Testis (tissue), 5 donors: Measurements from ENCODE around the gene USH1G. TPM values are rescaled to one million over a fixed set of nuclear protein-coding genes. Genes with fewer than 3 reads are reported as not detected.

ENCODE experiments used
- DNase-seq: peaks from one replicate; pipeline ENCODE4 v3.0.0-alpha.2; 2019
- H3K27ac ChIP-seq, 2 donors: fragments of 200-600 bp; sonication (generic); one replicate each; pipeline ENCODE4 v1.5.1; 2019
- H3K27me3 ChIP-seq: fragments of 200-600 bp; sonication (generic); one replicate; pipeline ENCODE4 v1.5.1; 2019
- H3K36me3 ChIP-seq: fragments of 200-600 bp; sonication (generic); one replicate; pipeline ENCODE4 v1.5.1; 2017; ENCODE audit warnings: low read depth; ENCODE audit errors: missing control alignments
- H3K4me1 ChIP-seq: fragments of 200-600 bp; sonication (generic); one replicate; pipeline ENCODE4 v1.5.1; 2019
- H3K4me3 ChIP-seq, 2 donors: fragments of 200-600 bp; sonication (generic); one replicate each; pipeline ENCODE4 v1.5.1; 2017 to 2019
- H3K9me3 ChIP-seq: fragments of 200-600 bp; sonication (generic); one replicate; pipeline ENCODE4 v1.5.1; 2017
- CTCF ChIP-seq, 3 experiments: fragments of 450-650 bp in 2 of 3; fragments of 200-600 bp in 1 of 3; sonication (generic) in 1 of 3; IDR thresholded peaks; one replicate each; pipeline ENCODE4 v1.5.1; 2016 to 2019; ENCODE audit warnings: antibody characterized with exemption in 3 of 3, mild to moderate bottlenecking in 2 of 3, moderate library complexity in 1 of 3
- POLR2A ChIP-seq: fragments of 450-650 bp; IDR thresholded peaks from one replicate; pipeline ENCODE4 v1.6.1; 2017; ENCODE audit warnings: antibody characterized with exemption, mild to moderate bottlenecking, moderate library complexity
- whole genome bisulfite sequencing, 2 donors: methylation state at CpG; one replicate each; pipeline ENCODE4 v1.1.5; 2018; 5-methylcytosine and 5-hydroxymethylcytosine counted together
- intact Hi-C: fragments of 100-400 bp; cut with DNase I; formaldehyde crosslinking; loops from one replicate; pipeline ENCODE4 v1.15.1; 2023; ENCODE audit warnings: low total_unique reads
- long read RNA-seq, 2 donors: transcript quantifications; one replicate each; lab custom pipeline, GENCODE V29; 2026
- polyA plus RNA-seq: library from polyadenylated mRNA; stranded (reverse); fragments of 350-450 nt; fragmentation: Illumina TruSeq; extraction: RNeasy Lipid Tissue Mini Kit (QIAGEN cat#74804); gene quantifications from one replicate; pipeline ENCODE4 v1.2.3, GENCODE V29; 2014; ENCODE audit warnings: low read depth, low replicate concordance; ENCODE audit not compliant: insufficient read depth
- total RNA-seq, 2 donors: library from RNA; depleted of rRNA; stranded (reverse); fragments of >200 nt; gene quantifications; one replicate each; pipeline ENCODE4 v1.2.3, GENCODE V29; 2016

Gene USH1G
- total RNA-seq (1 to 10 TPM; 2.0 to 2.1 TPM), polyA plus RNA-seq (1.1 TPM)
- long read RNA-seq, donor 1, partial matches to known transcripts: 0 of 3 reads
- long read RNA-seq, donor 1, other reads (novel, unspliced or antisense): 0 of 3 reads
- long read RNA-seq, donor 2, partial matches to known transcripts: 0 of 1 reads
- long read RNA-seq, donor 2, other reads (novel, unspliced or antisense): 0 of 1 reads

- H3K27ac ChIP-seq: no peak within 1 kb of the TSS
- DNase-seq: peak; percentile 63
- H3K27me3 ChIP-seq: no peaks in the 10 kb centered on the region
- TF ChIP-seq POLR2A (no peak), CTCF (IDR thresholded peaks at IDR 0.05) (no peak)
- intact Hi-C loops: no loop called here
- H3K9me3 ChIP-seq: no peaks in the 10 kb centered on the region
- no peaks in the 10 kb centered on the region for H3K36me3 ChIP-seq
- peaks cover 20% of the 10 kb centered on the region for H3K4me1 ChIP-seq
- peak within 1 kb of the TSS; percentile 22 to 45 for H3K4me3 ChIP-seq
- 6 to 10% methylated on average over 22 to 57 of the region's 57 CpGs for WGBS, 2 donors
Observed at GRCh38 chr17:74922694-74923537, at the start of gene USH1G. Gene USH1G (minus strand): TSS chr17:74923255. CDS start chr17:74923073, 182 bp downstream.

DNA sequence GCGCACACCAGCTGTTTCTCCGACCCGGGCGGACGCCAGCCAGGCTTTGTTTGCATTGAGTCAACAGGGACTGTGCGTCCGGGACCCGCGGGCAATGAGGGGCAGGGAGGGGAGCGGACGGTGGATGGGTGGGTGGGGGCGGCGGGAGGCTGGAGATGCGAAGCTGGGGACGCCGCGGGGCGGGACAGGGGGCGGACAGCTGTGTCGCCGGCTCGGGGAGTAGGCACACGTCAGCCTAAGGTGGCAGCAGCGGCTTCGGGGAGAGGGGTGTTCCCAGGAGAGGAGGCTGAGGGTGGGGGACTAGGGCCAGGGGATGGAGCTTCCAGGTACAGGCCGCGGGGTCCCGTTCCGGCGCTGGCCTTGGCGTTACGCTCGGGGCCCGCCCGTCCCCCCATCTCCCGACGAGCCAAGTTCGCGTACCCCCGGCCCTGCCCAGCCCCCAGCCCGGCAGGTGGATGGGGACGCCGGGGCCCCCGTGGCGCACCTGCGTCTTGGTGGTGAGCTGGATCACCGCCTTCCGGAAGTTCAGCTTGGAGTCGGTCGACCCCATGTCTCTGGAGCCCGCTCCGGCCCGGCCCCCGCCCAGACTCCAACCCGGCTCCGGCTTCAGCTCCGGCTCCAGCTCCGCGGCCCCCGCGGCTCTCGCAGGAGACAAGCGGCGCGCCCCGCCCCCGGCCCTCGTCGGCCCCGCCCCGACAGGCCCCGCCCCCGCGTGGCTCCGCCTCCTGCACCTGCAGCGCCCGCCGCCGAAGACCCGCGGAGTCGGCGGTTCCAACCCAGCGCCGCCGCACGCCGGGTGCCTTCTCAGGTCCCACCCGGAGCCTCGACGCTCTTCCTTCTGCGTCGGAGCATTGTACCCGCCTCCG lies 49.3 kb upstream of the USH1G start, which contains the start of gene HID1:
Gene HID1, minus strand, starts transcription at position 653 of the 866 bp plus-strand sequence. Its CDS starts 103 bp downstream, at position 550.
- H3K27me3 ChIP-seq: no peaks in the 10 kb centered on the region
- peak within 1 kb of the TSS; percentile 53 to 74 for H3K4me3 ChIP-seq
- 2% methylated on average over 11 to 48 of the region's 95 CpGs for WGBS, 2 donors
- DNase-seq: peak; percentile 88
- no peak within 1 kb of the TSS for H3K27ac ChIP-seq
- no peaks in the 10 kb centered on the region for H3K36me3 ChIP-seq
- no peaks in the 10 kb centered on the region for H3K9me3 ChIP-seq
- TF ChIP-seq CTCF (IDR thresholded peaks at IDR 0.05) (no peak), POLR2A (no peak)
- intact Hi-C loops: no loop called here
- H3K4me1 ChIP-seq: peaks cover 13% of the 10 kb centered on the region

DNA sequence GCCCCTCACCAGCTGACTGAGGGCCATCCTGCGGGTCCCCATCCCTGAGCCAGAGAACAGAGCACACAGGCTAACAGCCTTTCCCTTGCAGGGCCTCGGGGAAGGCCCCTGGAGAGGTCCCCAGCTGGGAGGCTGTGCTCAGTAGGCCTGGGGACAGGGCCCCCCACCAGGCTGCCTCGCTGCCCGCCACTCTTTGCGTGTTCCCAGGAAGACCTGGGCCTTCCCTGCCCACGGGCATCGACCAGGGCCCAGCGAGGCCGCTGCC lies 48.7 kb upstream of the USH1G start:
- Histone ChIP-seq H3K27ac (no peak overlapping the region), H3K27me3 (no peaks in the 10 kb centered on the region), H3K36me3 (no peaks in the 10 kb centered on the region), H3K9me3 (no peaks in the 10 kb centered on the region), H3K4me3 (peak overlapping the region; percentile 53 to 74), H3K4me1 (peaks cover 13% of the 10 kb centered on the region)
- TF ChIP-seq CTCF (IDR thresholded peaks at IDR 0.05) (no peak), POLR2A (no peak)
- no peak for DNase-seq
- intact Hi-C loops: no loop called here
- WGBS, 2 donors: 0 to 14% methylated on average over 3 to 9 of the region's 9 CpGs

- peak overlapping the region in 1 of 2 donors; percentile 74 for H3K4me3 ChIP-seq
- intact Hi-C loops: no loop called here
- TF ChIP-seq POLR2A (no peak), CTCF (IDR thresholded peaks at IDR 0.05) (no peak)
- H3K9me3 ChIP-seq: no peaks in the 10 kb centered on the region
- DNase-seq: no peak
- no peaks in the 10 kb centered on the region for H3K36me3 ChIP-seq
- H3K4me1 ChIP-seq: peaks cover 13% of the 10 kb centered on the region
- no peak overlapping the region for H3K27ac ChIP-seq
- H3K27me3 ChIP-seq: no peaks in the 10 kb centered on the region
- WGBS, 2 donors: 58 to 82% methylated on average over 8 of the region's 8 CpGs
Observed at GRCh38 chr17:74971069-74971841, 48.2 kb upstream of the USH1G start.
